ENCODE measurements around the gene SLC22A7.

SLC22A7 gene

DNA sequence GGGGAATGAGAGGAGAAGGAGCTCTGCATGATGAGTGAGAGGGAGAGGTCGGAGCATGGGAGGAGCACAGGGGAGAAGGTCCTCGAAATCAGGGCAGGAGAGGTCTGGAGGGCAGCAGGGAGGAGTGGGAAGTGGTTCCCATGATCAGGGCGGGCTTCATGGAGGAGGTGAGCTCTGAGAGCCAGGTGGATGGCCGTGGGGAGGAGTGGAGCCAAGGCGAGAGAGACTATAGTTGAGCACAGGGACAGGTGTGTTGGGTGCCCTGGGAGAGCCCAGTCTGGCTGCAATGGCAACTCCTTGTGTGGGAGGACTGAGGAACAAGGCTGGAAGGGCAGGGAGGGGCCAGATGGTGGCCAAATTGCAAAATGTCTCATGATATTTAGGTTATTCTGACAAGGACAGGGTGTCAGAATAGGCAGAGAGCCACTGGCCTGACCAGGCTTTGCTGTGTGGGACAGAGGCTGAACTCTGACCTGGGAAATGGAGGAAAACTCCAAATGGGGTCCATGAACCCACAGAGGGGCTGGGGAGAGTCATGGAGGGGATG lies 33.4 kb upstream of the SLC22A7 start:
- FAIRE-seq (no peak), DNase-seq (ENCODE audit: extremely low spot score, insufficient read length, low read depth) (no peak)

DNA sequence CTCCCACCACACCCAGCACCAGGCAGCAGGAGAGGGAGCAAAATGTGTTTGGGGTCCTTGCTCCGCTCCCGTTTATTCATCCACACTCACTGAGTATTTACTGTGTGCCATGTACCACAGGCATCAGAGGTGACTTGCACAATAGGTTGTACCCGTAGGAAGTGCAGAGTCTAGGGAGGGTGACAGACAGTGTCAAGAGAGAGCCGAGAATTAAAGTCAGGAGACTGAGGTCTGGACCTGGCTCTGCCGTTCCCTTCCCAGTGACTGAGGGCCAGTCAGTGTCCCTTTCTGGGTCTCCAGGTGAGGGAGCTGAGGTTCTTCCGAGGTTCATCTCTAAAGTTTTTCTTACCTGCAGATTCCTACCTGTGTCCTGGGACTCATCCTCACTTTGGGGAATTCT lies 32.5 kb upstream of the SLC22A7 start:
- FAIRE-seq (no peak), DNase-seq (ENCODE audit: extremely low spot score, insufficient read length, low read depth) (no peak)

DNA sequence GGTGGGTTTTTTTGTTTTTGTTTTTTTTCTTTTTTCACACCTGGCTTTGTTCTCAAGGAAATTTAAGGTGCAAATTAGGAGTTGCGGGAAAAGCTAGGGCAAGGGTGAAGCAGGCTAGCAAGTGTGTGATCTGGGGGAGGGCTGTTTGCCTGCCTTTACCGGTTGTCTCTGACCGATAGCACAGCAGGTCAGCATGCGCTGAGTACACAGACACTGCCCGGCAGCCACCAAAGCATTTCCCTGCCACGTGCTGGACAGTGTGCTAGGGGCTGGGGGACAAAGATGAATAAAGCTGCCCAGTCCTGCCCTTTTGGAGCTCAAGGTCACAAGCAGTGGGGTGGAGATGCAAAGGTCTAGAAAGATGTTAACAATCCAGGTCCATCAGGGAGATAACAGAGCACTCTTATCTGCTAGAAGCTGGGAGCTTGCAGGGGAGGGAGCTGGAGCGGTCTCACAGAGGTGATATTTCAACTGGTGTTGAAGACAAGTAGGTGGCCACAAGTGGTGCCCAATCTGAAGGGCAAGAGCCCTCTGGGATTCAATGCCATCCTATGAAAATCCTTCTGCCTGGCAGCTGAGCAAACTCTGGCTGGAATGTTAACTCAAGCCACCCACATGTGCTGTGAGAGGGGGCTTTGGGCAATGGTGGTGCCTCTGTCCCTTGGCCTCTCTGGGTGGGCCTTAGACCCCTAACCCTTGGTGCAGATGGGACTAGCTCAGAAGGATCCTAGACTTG lies 30.3 kb upstream of the SLC22A7 start:
- DNase-seq (ENCODE audit: extremely low spot score, insufficient read length, low read depth) = no peak
- no peak for FAIRE-seq

DNA sequence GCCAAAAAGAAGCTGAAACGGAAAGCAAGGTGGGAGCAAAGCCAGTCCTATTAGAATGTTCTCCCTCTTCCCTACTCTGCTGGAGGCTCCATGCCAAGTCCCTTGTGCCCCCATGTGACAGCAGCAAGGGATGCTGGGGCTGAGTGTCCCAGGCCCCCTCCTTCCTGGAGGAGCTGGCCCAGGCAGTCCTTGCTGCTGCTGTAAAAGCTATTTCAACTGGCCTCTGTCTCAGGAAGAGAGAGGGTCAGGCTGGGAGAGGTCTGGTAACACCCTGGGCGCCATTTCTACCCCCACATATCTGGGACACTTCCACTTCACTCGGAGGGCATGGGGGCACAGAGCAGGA lies 29.7 kb upstream of the SLC22A7 start:
- DNase-seq (ENCODE audit: extremely low spot score, insufficient read length, low read depth) (no peak), FAIRE-seq (no peak)

DNA sequence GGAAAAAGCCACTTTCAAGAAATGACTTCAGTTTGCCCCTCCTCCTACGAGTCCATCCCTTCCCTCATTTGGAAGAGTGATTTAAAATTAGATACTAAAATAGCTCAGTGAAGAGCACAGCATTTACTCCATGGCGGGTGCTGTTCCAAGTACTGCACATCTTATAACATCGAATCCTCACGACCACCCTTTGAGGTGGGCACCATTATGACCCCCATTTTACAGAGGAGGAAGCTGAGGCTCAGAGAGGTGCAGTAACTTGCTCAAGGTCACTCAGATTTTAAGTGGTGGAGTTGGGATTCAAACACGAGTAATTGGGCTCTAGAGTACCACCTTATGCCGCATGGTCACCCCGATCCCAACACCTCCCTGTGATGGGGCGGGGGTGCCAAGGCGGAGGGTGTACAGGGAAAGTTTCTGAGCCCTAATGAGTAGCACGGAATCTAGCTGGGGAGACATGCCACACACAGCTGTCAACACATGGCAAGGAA lies 29.2 kb upstream of the SLC22A7 start:
- DNase-seq (ENCODE audit: extremely low spot score, insufficient read length, low read depth) = no peak
- FAIRE-seq = no peak

DNA sequence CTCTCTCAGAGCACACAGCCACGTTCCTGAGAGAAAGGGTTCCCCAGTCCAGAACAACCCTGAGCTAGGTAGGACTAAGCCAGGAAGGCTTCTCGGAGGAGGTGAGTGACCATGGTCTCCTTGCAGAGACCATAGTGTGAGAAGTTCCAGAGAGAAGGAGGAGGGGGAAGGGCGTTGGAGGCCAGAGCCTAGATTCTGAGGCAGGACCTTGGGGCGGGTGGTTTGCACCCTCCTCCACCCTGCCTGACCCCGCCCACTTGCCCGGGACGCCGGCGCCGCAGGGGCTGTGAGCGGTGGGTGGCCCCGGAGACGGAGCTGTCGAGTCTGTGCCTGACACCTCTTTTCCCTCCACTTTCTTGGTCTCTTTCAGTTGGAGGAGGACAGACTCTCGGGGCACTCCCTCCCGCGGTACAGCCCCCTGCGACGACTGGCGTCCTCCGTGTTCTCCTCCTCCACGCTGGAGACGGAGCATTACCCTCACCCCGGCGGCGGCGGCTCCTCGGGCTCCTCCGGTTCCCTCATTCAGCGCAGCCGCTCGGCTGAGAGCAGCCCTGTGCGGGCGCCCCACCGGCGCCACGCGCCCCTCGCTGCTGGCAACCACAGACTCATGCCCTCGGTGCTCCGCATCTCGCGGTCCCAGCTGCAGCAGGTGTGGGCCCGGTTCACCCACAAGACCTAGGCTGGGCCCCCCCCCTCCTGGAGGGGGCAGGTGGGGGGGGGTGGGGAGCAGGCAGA lies 28.6 kb upstream of the SLC22A7 start:
- DNase-seq (ENCODE audit: extremely low spot score, insufficient read length, low read depth) = no peak
- no peak for FAIRE-seq

DNA sequence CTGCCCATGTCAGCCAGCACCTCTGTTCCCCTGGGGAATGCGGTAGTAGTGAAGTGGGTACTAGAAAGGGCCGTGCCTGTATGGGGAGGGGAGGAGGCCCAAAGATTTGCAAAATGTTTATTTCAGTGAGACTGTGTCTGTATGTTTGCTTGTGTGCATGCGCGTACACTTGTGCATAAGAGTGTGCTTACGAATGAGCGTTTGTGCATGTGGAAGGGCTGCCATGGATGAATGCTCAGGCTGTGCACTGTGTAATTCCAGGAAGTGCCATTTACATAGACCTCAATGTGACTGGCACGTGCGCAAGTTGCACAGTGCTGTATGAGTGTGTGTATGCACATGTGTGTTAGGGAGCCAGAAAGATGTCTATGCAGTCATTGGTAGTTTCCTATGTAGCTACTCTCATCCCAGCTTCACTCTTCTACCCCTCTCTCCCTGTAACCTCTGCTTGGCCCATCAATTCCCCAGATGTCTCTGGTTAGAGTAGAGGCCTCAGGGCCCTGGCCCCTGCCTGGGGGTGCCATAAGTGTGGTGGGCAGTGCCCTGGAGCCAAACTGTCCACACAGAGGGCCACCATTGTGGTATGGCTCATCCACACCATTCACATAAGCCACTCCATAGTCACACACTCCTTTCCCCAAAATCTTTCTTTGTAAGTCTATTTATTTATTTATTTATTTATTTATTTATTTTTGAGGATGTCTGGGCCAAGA lies 26.8 kb upstream of the SLC22A7 start:
- FAIRE-seq (peak; percentile 68), DNase-seq (ENCODE audit: extremely low spot score, insufficient read length, low read depth) (no peak)

DNA sequence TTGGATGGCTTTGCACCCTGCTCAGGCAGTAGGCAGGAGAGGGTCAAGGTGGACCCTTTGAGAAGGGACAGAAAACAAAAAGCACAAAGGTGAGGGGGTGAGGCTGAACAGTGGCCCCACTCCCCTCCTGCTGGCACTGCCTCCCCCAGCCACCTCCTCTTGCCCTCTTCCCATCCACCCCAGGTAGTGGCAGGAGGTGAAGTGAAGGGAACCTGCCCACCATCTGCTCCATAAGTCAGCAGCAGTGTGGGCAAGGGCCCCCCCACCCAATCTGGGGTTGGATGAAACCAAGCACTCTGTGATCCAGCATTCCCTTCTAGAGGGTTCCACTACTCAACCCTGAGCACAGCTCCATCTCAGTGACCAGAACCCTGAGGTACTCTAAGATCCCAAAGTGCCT lies 26.1 kb upstream of the SLC22A7 start:
- FAIRE-seq (no peak), DNase-seq (ENCODE audit: extremely low spot score, insufficient read length, low read depth) (no peak)

DNA sequence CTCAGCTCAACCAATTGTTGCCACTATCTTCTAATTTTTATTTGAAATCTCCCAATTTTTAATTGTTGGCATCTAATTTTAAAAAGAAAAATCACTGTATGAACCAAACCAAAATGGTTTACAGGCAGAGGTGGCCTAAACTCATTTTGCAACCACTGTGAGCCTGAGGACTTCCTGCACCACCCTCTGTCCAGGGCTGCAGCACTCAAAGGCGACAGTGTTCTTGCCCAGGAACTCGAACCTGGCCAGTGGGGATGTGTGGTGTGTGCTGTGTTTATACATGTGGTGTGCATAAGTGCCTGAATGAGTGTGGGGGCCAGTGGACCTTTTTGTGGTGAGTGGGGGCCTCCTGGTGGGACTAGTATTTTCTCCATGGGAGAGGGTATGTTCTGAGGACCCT lies 24.4 kb upstream of the SLC22A7 start:
- FAIRE-seq (no peak), DNase-seq (ENCODE audit: extremely low spot score, insufficient read length, low read depth) (no peak)

DNA sequence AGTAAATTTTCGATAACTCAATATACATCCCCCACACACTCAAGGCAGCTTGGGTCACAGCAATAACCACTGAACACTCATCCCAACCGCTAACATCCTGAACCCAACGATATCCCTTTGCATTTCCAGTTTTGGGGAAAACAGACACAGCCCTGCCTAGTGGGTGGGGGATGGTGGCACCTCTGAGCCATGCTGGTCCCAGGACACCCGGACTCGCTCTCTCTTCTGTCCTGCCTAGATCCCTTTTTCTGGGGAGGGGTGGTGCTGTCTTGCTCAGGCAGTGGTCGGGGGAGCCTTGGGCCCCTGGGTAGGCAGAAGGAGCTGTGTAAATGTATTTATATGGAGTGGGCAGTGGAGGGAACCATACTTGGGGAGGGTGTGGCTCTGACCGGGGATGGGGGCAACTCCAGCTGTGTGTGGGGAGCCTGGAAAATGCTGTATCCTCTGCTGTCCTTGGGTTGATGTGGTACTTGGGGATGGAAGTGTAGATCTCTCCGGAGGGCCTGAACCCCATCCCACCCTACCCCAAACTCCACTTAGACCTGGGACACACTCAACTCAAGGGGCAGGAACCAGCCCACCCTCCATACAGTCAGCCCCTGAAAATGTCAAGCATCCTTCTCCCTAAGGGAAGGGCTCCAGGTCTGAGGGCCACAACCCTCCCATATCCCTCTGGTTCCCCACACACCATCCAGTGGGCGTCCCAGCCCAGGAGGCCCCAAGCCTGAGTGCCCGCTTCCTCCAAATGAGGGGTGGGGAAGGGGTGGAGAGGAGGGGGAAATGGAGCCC lies 23.7 kb upstream of the SLC22A7 start:
- DNase-seq (ENCODE audit: extremely low spot score, insufficient read length, low read depth) (no peak), FAIRE-seq (no peak)

DNA sequence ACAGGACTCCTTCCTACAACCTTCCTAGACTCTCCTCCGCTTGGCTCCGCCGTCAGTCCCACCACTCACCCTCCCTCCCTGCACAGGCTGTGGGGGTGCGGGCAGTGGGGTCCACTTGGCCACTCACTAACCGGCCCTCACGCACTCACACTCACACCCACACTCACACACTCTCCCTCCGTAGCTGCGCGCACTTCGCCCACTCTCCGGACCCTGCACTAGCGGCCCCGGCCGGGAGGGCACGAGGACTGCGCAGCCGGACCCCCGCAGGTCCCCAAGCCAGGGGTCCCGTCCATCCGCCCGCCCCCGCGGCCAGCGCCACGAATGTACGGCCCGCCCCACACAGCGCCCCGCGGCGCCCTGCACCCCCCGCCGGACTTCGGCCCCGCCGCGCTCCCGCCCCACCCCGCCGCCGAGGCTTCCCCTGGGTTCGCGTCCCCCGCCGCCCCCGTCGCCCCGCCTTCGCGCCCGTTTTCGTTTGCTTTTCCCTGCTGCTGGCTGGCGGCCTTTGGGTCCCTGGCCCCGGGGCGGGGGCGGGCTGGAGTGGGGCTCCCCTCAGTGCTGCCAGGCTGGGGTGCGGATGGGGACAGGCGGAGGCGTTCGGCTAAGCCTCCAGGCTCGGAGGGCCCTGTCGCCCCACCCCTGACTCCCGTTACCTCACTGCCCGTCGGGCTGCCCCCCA lies 23.0 kb upstream of the SLC22A7 start:
- no peak for FAIRE-seq
- DNase-seq (ENCODE audit: extremely low spot score, insufficient read length, low read depth) = no peak

DNA sequence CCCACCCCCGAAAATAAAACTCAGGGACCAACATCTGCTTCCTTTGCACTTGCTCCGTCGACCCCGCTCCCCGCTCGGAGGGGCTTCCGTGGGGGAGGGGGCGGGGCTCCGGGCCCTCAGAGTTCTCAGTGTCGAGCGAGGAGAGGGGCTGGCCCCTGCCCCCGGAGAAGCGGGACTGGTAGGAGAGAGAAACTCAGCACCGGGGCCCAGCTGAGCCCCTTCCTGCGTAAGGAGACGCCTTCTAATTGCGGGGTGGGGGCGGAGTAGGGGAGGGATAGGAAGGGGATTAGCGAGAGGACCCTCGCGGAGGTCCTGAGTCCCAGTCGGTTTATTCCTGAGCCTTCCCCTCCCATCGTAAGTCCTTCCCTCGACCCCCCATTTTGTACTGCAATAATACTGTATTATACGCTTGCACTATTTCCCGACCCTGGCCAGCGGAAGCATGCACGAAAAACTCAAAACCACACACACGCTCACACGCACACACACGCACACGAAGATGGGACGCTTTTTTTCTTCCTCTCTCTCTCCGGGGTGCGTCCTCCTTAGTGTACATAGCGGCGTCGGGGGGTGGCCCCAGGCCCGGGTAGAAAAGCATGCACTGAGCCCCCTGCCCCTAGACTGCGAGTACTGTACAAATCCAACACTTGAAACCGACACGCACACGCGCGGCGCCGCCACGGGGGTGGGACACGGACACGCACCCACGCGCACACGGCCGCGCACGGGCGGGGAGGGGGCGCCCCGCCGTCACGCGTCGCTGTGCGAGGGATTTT lies 22.1 kb upstream of the SLC22A7 start:
- DNase-seq (ENCODE audit: extremely low spot score, insufficient read length, low read depth) (no peak), FAIRE-seq (peak; percentile 83)

DNA sequence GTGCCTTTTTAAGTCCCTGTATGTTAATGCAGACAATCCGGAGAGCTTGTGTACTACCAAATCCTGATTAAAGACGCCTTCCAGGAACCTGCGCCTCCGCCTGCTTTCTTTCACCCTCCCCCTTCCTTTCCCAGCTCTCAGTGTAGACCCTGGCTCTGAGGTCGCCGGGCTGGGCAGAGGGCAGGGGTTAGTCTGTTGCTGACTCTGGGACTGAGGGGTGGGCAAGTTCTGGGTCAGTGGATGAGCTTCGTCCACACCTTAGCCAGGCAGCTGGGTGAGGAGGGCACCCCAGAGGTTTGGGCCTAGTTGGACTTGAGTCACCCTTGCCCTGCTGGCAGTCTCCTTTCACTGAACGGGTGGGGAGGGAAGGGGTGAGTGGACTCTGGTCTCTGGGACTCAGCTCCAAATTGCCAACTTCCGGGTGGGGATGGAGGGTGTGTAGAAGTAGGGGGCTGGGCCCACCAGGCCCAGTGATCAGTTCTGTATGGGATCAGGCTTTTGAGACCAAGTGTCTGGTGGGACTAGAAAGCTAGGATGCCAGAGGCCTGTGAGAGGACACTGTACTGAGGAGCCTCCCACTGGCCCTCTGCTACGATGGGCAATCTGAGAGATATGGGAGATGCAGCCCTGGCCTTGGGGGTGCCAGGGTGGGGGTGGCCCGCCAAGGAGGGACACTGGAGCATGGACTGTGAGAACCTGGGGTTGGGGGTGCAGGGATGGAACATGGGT lies 21.3 kb upstream of the SLC22A7 start:
- FAIRE-seq = no peak
- DNase-seq (ENCODE audit: extremely low spot score, insufficient read length, low read depth) = no peak

DNA sequence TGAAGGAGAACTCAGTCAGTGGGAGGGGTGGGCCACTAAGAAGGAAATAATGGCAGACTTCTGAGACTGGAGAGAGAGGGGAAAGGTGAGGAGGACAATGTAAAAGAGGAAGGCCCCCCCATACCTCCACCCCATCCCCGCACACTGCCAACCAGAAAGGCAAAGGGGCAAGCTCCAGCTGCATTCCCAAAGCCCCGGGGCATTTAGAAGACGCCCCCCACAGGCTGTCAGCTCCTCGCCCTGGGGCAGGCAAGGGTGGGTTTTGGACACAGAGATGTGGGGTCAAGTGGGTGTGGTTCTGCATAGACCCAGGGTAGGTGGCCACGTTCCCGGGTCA lies 20.8 kb upstream of the SLC22A7 start:
- DNase-seq (ENCODE audit: extremely low spot score, insufficient read length, low read depth) = no peak
- FAIRE-seq = no peak

DNA sequence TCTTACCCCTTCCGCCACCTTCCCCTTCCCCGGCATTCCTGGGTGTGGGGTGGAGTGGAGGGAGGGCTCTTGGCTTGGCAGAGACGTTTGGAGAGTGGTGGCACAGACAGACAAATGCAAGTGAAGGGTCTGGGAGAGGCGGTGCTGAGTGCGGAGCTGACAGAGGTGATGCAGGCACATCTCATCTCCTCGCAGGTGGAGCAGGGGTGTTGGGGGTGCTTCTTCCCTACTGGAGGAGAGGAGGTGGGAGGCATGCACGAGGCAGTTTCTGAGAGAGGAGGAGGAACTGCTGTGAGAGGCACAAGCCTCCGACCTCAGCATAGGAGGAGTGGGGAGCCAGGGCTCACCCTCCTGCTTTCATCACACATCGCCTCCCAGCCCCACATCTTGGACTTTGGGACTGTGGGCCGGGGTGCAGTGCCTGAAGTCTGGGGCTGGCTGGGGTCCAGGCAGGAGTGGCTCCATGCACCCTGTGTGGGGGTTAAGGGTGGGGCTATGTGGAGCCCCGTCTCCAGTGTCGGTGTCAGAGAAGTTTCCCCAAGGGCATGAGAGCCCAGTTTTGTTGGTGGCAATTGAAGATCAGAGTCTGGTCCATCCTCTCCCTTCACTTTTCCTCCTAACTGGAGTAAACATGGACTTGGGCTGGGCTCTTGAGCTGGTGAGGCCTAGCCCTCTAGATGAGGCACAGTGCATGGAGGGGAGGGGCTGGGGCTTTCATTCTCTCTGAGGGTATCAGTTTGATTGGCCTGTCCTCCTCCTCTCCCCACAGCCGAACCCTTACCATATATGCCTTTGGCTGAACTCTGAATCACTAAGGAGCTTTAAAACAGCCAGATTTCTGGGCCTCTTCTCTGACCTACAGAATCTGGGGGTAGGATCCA lies 20.2 kb upstream of the SLC22A7 start:
- FAIRE-seq = no peak

DNA sequence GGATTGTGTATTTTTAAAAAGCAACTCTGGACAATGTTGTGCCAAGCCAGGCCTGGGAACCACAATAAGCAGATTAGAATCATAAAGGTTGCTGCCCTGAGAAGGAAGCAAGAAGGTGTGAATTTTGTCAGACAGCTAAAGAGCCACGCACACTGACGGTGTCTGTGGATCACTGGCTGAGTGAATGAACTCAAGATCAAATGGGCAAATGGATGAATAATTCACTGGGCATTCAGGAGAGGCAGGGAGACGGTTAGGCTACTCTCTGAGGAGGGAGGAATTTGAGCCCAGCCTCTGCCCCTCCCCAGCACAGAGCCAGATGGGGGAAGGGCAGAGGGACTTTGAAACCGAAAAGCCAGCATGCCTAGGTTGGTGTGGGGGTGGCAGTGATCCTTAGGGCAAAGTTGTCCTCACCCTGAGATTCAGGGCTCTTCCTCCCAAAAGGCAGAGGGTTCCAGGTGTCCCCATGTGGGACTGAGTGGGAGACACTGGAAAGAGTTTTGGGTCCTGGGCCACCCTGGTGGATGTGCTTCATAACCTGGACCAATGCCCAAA lies 19.5 kb upstream of the SLC22A7 start:
- no peak for DNase-seq (ENCODE audit: extremely low spot score, insufficient read length, low read depth)
- peak; percentile 24 for FAIRE-seq

More for the DNA sequence above, 20.2 kb upstream of the SLC22A7 start:
- no peak for DNase-seq (ENCODE audit: extremely low spot score, insufficient read length, low read depth)

DNA sequence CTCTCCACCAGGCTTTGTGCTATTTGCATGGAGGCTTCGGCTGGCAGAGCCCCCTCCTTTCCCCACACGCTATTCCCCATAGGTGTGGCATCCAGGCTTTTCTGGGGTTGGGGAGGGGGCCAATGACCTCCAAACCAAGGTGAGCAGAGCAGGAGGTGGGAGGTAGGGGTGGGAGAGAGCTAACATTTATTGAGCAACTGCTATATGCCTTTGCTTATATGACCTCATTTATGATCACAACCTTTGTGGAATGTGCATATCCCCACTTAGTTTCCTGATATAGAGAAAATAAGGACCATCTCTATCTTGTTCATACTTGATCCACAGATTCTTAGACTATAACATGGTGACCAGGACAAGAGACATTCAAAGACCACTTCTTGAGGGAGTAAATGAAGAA lies 17.8 kb upstream of the SLC22A7 start:
- FAIRE-seq = no peak
- no peak for DNase-seq (ENCODE audit: extremely low spot score, insufficient read length, low read depth)
